HG03439 (cell line): Measurements from ENCODE around the gene EDA2R.

Experiments used
- ATAC-seq: cut with Tn5 transposase; IDR thresholded peaks from one replicate; pipeline ENCODE4 v1.9.1; 2021; ENCODE audit warnings: mild to moderate bottlenecking, moderate library complexity; ENCODE audit not compliant: unreplicated experiment

Gene EDA2R

DNA sequence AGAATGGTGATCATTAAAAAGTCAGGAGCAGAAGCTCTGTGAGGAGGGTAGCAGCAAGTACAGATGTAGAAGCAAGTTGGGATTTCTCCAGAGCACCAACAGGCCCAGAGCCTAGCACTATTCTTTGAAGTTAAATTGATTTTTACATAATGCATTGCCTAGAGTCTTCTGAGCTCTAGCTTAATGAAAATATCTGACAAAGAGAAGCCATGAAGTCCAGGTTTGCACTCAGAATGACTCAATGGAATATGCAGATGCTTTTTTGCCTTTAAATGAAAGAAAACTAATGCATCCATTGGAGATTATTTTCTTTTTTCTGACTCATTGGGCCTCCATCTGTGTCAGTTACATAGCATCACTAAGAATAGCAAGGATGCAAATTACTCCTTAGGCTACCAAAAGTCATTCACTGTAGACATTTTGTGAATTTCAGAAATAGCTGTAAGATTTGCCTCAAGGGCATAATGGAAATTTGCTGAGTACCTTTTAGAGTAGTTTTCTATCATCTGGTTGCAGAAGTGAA, 91.0 kb downstream of the EDA2R start:
- no peak for ATAC-seq
